Measurements from ENCODE around the gene LRRC8B.
A peak's percentile ranks its signal among the peaks of the same experiment; 100 is the strongest.

The LRRC8B gene

DNA sequence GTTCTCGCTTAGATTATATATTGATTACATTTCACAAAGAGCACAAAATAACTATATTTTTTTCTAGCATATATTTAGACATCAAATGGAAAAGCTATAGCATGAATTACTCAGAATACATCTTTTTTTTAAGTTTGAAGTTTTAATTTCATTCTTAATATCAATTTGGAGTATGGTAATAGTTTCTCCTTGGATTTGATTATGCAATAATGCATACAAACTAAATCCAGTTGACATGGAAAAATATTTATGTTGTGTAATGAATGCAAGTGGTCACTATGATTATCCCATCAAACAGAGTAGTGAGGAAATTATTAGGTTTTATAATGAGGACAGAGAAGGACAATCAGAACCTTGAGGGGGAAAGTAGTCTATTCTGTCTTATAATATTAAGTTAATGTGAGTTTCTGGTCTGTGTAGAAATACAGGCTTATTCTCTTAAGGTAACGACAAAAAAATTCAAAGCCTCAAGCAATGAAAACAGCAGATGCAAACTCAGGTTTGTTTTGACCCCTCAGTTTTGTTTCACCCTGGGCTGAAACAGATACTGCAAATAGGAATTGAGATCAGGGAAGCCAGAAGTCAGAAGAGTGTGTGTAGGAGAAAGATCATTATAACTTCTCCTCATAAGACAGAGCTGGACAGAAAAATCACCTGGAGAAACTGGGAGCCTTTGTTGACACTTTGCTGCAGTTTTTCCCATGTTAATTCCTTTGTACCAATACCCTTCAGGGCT lies 23.7 kb downstream of the LRRC8B start:
- no peak for DNase-seq

GRCh38 chr1:89550995-89551394 lies 26.4 kb downstream of the LRRC8B start:
- DNase-seq = no peak

DNA sequence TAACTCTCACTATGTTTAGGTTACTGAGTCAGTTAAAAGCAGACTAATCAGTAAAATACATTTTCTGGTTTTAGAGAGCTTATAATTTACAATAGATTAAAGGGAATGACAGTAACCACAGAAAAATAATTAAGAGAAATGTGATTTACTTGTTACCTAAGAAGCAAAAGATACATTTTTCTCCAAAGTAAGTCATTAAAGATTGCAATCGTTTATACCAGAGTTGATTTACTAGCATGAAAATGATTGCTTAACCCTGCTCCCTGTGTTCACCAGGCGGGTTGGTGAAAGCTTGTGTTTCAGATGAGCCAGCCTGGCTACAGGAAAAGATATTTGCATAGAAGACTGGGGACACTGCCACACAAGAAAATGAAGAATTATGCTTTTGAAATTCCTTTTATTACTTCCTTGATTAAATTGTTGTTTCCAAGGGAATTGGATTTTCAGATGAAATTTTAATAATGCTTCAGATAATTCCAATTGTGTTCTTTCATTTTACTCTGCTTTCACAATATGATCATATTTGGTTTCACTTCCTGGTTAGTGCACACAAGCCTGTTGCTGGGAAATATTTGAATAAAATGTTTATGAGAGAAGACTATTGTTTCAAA lies 27.9 kb downstream of the LRRC8B start:
- DNase-seq = no peak

DNA sequence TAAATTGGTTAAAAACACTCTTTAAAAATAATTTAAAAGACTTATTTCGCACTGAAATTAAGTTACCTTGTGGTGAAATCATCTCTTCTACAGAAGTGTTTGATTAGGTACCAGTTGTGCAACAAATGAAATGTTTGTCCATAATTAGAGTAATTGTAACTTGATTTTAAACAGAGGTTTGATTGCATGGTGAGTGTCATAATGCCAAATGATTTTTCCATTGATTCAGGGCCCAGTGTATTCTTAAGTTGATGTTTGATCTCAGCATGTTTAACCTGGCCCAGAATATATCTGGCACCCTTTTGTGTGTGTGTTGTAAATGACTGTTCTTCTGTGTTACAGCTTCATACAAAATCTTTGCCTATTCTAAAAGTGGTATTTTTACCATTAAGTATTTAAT lies 28.5 kb downstream of the LRRC8B start:
- no peak for DNase-seq

GRCh38 chr1:89555550-89555949 lies 30.9 kb downstream of the LRRC8B start:
- DNase-seq = no peak

DNA sequence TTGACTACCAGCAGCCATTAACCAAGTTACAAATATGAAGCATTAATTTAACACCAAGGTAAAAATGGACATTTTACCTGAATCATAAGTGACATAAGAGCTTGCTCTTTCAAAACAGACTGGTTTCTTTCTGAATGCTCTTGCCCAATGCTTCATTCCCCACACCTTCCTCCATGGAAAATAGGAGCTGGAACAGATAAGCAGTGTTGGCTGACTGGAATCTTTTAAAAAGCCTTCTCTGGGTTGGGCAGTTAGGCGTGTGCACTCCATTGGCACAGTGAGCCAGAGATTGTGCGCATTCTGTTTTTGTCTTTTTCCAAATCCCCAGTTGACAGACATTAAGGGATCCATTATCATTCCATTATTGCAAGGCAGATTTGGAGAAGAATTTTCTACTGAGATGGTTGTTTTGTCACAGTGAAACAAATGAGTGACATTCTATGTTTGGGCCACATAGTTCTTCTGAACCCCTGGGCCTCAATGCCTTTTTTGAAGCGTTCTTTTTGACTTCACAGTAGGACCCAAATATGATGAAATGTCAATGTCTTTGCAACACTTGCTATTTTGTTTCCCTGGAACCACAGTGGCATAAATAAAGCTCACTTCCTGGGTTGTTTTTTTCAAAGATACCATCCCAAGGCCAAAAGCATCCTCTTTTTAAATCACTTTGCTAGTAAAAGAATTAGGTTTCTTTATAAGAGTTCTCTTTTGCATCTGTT lies 32.3 kb downstream of the LRRC8B start:
- no peak for DNase-seq

DNA sequence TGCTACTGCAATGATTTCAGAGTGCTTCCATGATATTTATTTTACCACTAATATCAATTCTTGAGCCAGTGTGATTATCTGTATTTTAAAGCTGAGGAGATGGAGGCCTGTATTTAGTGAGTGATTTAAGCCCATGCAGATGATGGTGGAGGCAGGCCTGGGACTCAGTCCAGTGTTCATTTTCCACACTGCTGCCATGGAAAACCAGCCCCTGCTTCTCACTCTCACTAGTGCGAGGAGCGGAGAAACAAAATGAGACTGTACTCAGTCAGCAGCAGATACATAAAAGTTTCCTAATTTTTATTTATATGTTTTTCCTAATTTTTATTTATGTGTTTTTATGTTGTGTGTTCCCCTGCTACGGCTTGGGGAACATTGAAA lies 32.8 kb downstream of the LRRC8B start:
- peak; percentile 20 for DNase-seq

DNA sequence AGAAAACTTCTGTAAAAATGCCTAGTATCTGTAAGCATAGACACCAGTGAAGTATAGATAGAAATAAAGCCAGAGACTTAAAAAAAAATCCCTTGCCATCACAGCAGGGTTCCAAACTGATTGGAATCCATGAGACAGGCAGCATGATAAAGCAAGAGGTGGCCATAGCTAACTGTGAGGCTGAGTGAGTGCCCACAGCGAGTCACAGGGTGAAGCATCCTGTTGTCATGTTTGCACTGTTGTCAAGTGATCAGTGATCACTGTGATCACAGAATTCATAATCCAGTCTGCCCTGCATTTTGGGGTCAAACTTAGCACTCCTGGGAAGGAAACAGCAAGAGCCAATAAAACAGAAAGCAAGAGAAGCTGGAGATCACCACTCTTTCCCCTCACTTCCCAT lies 33.3 kb downstream of the LRRC8B start:
- DNase-seq = no peak

DNA sequence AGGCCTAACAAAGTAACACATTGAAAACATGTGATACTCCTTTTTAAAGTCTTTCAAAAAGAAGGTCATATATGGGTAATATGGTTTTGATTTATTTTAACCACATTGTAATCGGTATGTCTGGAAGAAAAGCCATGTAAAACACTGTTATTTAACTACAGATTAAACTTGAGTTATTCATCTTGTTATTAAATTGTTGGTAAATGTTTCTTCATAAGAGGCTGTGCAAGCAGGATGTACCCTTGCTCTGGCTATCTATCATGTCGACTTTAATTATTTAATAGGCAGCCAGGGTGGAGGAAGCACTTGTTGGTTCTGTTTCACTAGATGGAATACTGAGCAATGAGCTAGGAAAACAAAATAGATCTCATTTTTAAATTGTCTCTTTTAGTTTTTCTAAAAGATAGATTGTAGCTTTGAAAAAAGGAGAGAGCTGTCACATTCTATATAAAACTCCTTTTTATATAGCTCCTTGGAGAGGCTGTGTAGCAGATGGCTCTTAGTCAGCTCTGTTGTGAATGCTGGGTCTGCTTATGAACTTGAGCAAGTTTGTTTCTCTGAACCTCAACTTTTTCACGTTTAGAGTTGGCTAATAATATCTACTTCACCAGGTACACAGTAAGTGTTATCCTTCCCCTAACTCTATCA lies 39.5 kb downstream of the LRRC8B start:
- DNase-seq = no peak

DNA sequence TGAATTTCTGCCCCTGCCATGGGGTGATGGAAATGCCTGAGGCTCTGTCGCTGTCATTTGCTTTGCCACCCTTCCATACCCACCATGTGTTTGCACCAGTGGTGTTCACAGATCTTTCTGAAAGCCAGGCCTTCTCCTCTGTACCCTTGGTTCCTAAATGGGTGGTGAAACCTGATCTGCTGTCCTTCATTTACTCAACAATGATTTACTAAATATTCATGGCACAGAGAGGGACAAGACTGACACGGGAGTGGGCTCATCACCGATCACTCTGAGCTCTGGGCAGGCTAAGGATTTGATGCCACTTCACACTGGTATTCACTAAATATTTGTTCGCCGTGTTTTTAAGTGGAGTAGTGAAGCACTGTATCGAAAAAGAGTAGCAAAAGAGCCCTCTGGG lies 40.9 kb downstream of the LRRC8B start:
- no peak for DNase-seq

- no peak for DNase-seq
Observed at GRCh38 chr1:89566761-89567174, 42.1 kb downstream of the LRRC8B start.

GRCh38 chr1:89567797-89568196 lies 43.2 kb downstream of the LRRC8B start:
- no peak for DNase-seq

DNA sequence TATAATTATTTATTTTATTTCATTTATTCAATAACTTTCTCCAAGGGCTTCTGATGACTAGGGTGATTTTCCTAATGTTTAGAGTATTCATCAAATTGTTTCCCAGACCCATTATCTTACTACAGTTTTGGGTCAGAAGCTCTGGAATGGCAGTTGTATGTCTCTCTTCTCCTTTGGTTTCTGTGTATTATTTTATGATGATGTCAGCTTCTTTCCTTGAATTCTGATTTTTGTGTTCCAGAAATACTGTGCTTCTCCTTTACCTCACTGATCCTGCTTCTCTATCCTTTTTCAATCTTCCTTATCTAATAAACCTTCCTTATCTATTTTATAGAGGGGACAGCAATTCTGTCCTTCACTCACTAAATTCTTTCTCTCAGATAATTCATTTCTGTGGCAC lies 48.8 kb downstream of the LRRC8B start:
- DNase-seq = no peak

- DNase-seq = no peak
Observed at GRCh38 chr1:89574621-89575020, 50.0 kb downstream of the LRRC8B start.

DNA sequence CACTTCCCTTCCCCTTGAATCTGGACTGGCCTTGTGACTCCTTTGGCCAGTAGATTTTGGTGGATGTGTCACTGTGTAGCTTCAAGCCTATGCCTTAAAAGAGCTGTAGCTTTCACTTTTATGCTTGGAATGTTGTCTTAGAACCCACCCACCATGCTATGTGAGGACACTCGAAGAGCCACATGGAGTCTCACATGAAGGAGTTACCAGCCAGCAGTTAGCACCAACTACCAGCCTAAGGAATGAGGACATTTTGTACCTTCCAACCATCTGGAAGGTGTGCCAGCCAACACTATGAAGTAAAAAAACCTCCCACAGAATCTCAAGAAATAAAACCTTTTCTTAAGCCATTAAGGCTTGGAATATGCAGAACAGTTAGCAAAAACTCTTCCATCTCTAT lies 50.6 kb downstream of the LRRC8B start:
- no peak for DNase-seq

GRCh38 chr1:89576013-89576412 lies 51.4 kb downstream of the LRRC8B start:
- DNase-seq = no peak

- DNase-seq = no peak
Observed at GRCh38 chr1:89578151-89578550, 53.5 kb downstream of the LRRC8B start.

DNA sequence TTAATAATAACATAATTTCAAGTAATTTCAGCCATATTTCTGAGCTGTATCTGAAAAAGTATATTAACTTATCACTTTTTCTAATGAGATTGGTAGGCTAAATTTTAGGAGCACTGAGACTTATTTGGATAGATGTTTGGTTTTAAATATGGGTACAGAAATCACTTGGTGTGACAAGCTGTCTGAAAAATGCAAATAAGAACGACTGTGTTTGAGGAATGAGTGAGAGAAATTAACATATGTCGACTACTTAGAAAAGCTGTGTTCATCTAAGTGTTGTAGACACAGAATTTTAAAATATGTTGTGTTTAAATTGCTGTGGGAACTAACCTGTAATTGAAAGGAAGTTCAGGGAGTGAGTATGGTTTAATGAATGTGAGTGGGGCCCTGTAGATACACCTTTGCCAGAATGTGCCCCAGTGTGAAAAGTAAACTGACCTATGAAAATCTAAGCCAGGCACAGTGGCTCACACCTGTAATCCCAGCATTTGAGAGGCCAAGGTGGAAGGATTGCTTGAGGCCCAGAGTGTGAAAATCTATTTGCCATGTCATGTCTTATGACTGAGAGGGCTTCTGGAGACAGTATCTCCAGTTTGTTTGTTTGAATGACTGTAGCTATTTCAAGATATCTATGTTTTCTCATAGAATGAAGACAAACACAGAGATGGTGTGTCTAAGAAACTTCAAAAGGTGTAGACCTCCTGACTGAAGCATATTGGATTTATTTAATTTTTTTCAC lies 54.5 kb downstream of the LRRC8B start:
- DNase-seq = no peak

GRCh38 chr1:89580036-89580435 lies 55.4 kb downstream of the LRRC8B start:
- no peak for DNase-seq

GRCh38 chr1:89581859-89582258 lies 57.2 kb downstream of the LRRC8B start:
- DNase-seq = no peak

DNA sequence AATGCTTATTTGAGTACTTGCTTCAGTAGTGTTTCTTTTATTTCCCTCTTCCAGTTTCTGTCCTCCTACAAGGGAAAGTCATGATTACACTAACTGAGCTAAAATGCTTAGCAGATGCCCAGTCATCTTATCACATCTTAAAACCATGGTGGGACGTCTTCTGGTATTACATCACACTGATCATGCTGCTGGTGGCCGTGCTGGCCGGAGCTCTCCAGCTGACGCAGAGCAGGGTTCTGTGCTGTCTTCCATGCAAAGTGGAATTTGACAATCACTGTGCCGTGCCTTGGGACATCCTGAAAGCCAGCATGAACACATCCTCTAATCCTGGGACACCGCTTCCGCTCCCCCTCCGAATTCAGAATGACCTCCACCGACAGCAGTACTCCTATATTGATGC lies 57.9 kb downstream of the LRRC8B start:
- DNase-seq = no peak

DNA sequence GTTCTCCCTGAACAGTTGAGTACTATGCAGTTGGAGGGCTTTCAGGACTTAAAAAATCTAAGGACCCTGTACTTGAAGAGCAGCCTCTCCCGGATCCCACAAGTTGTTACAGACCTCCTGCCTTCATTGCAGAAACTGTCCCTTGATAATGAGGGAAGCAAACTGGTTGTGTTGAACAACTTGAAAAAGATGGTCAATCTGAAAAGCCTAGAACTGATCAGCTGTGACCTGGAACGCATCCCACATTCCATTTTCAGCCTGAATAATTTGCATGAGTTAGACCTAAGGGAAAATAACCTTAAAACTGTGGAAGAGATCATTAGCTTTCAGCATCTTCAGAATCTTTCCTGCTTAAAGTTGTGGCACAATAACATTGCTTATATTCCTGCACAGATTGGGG lies 59.6 kb downstream of the LRRC8B start:
- no peak for DNase-seq

DNA sequence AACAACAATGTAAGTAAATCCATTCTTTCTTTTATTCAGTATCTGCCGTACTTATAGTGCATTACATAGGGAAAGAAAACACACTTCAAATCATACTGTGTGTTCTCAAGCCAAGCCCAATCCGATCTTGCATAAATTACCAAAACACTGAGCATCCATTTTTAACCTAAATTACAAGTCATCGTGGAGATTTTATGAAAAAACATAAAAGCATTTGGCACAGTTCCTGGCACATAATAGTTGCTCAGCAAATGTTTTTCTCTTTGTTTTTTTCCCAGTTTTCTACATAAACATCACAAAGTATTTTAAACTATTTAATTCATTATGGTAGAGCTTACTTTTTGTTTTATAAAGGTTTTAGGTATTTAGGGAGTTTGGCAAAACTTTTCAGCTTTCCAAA lies 60.2 kb downstream of the LRRC8B start:
- no peak for DNase-seq
